ENCODE measurements around the gene KCNMA1.

The KCNMA1 gene

DNA sequence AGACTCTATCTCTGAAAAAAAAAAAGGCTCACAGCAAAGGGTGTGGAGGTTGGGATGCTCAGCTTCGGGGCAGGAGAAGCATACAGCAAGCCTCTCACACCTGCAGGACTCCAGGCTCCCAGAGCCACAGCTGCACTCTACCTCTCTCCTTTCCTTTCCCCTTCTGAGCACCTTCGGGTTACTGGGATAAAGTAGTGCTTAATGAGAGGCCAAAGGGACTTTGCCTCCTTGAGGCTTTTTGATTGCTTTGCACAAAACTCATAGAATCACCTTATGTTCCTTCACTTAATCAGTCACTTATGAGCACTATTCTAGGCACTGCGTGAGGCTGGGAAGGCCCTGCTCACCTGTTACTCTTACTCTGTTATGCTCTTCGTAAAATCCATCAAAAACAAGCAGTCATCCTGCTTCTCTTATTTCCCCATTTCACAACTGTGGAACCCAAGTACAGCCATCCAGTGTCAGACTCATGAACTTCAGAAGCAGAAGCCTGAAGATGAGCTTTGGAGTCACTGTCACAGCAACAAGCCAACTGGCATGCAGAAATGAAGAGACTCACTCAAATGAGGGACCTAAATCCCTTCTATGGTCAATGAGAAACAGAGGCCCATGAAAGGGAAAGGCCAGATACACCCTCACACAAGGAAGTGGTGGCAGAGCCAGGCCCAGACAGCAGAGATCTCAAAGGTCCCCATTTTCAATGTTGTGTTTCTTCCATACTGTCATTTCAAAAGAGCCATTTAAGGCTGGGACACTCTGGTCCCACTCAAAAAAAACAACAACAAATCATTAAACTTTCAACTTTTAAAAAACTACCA lies 205.4 kb downstream of the KCNMA1 start:
- TF ChIP-seq, protein P1, sequence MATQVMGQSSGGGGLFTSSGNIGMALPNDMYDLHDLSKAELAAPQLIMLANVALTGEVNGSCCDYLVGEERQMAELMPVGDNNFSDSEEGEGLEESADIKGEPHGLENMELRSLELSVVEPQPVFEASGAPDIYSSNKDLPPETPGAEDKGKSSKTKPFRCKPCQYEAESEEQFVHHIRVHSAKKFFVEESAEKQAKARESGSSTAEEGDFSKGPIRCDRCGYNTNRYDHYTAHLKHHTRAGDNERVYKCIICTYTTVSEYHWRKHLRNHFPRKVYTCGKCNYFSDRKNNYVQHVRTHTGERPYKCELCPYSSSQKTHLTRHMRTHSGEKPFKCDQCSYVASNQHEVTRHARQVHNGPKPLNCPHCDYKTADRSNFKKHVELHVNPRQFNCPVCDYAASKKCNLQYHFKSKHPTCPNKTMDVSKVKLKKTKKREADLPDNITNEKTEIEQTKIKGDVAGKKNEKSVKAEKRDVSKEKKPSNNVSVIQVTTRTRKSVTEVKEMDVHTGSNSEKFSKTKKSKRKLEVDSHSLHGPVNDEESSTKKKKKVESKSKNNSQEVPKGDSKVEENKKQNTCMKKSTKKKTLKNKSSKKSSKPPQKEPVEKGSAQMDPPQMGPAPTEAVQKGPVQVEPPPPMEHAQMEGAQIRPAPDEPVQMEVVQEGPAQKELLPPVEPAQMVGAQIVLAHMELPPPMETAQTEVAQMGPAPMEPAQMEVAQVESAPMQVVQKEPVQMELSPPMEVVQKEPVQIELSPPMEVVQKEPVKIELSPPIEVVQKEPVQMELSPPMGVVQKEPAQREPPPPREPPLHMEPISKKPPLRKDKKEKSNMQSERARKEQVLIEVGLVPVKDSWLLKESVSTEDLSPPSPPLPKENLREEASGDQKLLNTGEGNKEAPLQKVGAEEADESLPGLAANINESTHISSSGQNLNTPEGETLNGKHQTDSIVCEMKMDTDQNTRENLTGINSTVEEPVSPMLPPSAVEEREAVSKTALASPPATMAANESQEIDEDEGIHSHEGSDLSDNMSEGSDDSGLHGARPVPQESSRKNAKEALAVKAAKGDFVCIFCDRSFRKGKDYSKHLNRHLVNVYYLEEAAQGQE (IDR thresholded peaks at IDR 0.05; ENCODE audit: low read depth): no peak
- TF ChIP-seq YY1 (IDR thresholded peaks at IDR 0.05; ENCODE audit: low read depth): no peak
- no peak for TF ChIP-seq NFIC (IDR thresholded peaks at IDR 0.05)
- no peak for TF ChIP-seq TEAD4 (IDR thresholded peaks at IDR 0.05)
- TF ChIP-seq, protein P2, sequence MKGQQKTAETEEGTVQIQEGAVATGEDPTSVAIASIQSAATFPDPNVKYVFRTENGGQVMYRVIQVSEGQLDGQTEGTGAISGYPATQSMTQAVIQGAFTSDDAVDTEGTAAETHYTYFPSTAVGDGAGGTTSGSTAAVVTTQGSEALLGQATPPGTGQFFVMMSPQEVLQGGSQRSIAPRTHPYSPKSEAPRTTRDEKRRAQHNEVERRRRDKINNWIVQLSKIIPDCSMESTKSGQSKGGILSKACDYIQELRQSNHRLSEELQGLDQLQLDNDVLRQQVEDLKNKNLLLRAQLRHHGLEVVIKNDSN (IDR thresholded peaks at IDR 0.05): no peak
- no peak for TF ChIP-seq EGR1 (IDR thresholded peaks at IDR 0.05)
- no peak for TF ChIP-seq TCF12 (IDR thresholded peaks at IDR 0.05; ENCODE audit: low read depth)
- no peak for TF ChIP-seq CEBPB (IDR thresholded peaks at IDR 0.05)

DNA sequence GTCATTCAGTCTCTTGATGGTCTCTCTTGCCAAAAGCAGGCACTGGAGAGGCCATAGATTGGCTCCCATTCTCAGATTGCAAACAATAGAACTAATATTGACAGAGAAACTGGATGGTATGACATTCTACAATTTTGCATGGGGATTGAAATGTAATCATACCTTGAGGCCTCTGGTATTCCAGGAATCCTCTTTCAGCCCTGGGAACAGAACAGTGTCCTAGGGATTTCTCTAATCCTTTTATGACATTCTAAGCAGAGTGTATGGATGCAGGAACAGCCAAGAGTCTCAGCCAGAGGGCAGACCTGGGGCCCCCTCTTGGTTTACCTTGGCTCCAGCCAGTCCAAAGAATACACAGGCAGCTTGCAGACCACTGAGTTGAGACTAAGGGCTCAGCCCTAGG lies 206.4 kb downstream of the KCNMA1 start:
- TF ChIP-seq EP300 (IDR thresholded peaks at IDR 0.05; ENCODE audit: borderline replicate concordance) (no peak), CREB1 (IDR thresholded peaks at IDR 0.05; ENCODE audit: low read depth) (no peak), ZBTB7A (IDR thresholded peaks at IDR 0.05; ENCODE audit: low read depth) (no peak), EGR1 (IDR thresholded peaks at IDR 0.05) (no peak), FOXM1 (IDR thresholded peaks at IDR 0.05; ENCODE audit: borderline replicate concordance, low read depth) (no peak), TCF12 (IDR thresholded peaks at IDR 0.05; ENCODE audit: low read depth) (no peak), YY1 (IDR thresholded peaks at IDR 0.05; ENCODE audit: low read depth) (no peak), TEAD4 (IDR thresholded peaks at IDR 0.05) (no peak), TAF1 (IDR thresholded peaks at IDR 0.05; ENCODE audit: low read depth) (no peak), NFIC (IDR thresholded peaks at IDR 0.05) (no peak), CEBPB (IDR thresholded peaks at IDR 0.05) (no peak), RAD21 (IDR thresholded peaks at IDR 0.05; ENCODE audit: low read depth) (no peak)
- TF ChIP-seq, protein P1 (IDR thresholded peaks at IDR 0.05; ENCODE audit: low read depth): no peak
- TF ChIP-seq, protein P2 (IDR thresholded peaks at IDR 0.05): no peak
- TF ChIP-seq, protein P3, sequence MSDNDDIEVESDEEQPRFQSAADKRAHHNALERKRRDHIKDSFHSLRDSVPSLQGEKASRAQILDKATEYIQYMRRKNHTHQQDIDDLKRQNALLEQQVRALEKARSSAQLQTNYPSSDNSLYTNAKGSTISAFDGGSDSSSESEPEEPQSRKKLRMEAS (IDR thresholded peaks at IDR 0.05): no peak

DNA sequence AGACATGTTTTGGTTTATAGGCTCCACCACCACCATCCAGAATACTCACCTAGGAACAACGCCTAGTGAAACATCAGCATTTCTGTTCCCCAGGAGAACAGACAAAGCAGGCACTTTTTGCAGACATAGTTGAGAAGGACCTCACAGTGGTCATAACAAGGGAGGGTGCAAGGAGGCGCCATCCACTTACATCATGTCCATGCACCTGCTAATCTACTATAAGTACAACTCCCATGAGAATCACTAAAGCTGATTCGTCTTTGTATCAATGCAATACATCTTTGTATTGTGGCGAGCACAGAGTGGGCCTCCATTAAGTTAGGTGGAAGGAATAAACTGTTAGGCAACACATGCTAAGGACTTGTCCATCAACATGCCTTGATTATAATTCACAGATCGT lies 207.1 kb downstream of the KCNMA1 start:
- TF ChIP-seq TCF12 (IDR thresholded peaks at IDR 0.05; ENCODE audit: low read depth) (no peak), RAD21 (IDR thresholded peaks at IDR 0.05; ENCODE audit: low read depth) (peak; percentile 25; the same call in 1 of the 2 replicates)
- TF ChIP-seq, protein P3 (IDR thresholded peaks at IDR 0.05): no peak

DNA sequence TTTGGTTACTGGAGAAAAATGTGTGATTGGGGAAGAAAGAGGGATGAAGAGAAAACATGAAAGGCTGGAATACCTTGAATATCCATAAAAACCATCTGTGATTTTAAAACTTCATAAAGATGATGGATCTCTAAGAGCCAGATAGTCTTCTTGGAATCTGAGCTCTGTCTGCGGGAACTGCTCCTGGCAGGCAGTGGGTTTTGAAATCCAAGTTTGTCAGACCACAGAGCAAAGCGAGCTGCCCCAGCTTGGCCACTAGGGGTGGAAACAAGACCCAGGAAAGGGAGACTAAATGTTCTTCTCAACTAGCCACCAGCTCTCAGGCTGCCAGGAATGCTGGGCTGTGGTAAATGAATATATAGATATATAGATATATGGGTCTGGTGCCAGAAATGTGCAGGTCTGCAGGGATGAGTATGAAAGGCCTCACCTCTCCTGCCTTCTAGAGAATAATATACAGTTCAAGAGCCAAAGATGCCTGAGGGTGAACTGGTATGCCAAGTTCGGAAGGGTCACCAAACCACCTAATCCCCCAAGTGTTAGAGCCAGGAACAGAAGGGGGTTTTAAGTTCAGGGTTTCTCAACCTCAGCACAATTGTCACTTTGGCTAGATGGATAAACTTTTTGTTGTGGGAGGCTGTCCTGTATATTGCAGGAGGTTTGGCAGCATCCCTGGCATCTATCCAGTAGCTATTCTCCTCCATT lies 208.8 kb downstream of the KCNMA1 start:
- TF ChIP-seq, protein P3 (IDR thresholded peaks at IDR 0.05): no peak
- peak; percentile 40 for TF ChIP-seq RAD21 (IDR thresholded peaks at IDR 0.05; ENCODE audit: low read depth)

DNA sequence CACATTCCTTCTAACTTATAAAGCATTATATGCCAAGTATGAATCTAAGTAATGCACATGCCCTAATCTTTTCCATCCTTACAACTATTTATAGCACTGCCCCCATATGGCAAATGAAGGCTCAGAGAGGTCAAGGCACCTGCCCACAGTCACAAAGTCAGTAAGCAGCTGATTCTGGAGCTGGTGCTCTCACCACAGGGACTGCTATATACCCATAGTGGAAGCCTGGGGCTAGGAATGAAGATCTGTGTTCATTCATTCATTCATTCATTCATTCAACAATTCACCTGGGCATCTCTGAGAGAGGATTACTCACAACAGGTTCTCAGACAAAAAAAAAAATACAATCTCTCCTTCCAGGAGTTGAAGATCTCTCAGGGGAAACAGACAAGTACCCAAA lies 213.4 kb downstream of the KCNMA1 start:
- TF ChIP-seq, protein P2 (IDR thresholded peaks at IDR 0.05): no peak
- TF ChIP-seq TEAD4 (IDR thresholded peaks at IDR 0.05): no peak
- TF ChIP-seq ZBTB7A (IDR thresholded peaks at IDR 0.05; ENCODE audit: low read depth): no peak
- TF ChIP-seq EP300 (IDR thresholded peaks at IDR 0.05; ENCODE audit: borderline replicate concordance): no peak
- no peak for TF ChIP-seq FOXM1 (IDR thresholded peaks at IDR 0.05; ENCODE audit: borderline replicate concordance, low read depth)
- no peak for TF ChIP-seq NFIC (IDR thresholded peaks at IDR 0.05)
- TF ChIP-seq TCF12 (IDR thresholded peaks at IDR 0.05; ENCODE audit: low read depth): no peak
- no peak for TF ChIP-seq RAD21 (IDR thresholded peaks at IDR 0.05; ENCODE audit: low read depth)
- TF ChIP-seq CREB1 (IDR thresholded peaks at IDR 0.05; ENCODE audit: low read depth): no peak
- TF ChIP-seq YY1 (IDR thresholded peaks at IDR 0.05; ENCODE audit: low read depth): no peak
- no peak for TF ChIP-seq EGR1 (IDR thresholded peaks at IDR 0.05)
- no peak for TF ChIP-seq CEBPB (IDR thresholded peaks at IDR 0.05)
- TF ChIP-seq, protein P3 (IDR thresholded peaks at IDR 0.05): no peak
- no peak for TF ChIP-seq TAF1 (IDR thresholded peaks at IDR 0.05; ENCODE audit: low read depth)
- TF ChIP-seq, protein P1 (IDR thresholded peaks at IDR 0.05; ENCODE audit: low read depth): no peak

Data from Ishikawa (cell line).